H4 (cell line): ENCODE data around the gene MZT2B. TPM values are rescaled to one million over a fixed set of nuclear protein-coding genes. Genes with fewer than 3 reads are reported as not detected.
"Not testable (repeated sequence)": the region's sequence is repeated elsewhere in the genome, so short reads cannot be mapped to it uniquely, and the experiment has no call there.

Experiments
- DNase-seq: peaks from one replicate; pipeline ENCODE4 v3.0.0-alpha.2; 2015; ENCODE audit warnings: low spot score
- total RNA-seq: library from RNA; depleted of rRNA; stranded (reverse); fragments of >200 nt; shearing (Covaris generic); gene quantifications from 2 replicates; pipeline ENCODE4 v1.2.3, GENCODE V29; 2014; rRNA removed

The MZT2B gene
- total RNA-seq, 1 experiment from 2014 or later: 92.1 TPM

DNA sequence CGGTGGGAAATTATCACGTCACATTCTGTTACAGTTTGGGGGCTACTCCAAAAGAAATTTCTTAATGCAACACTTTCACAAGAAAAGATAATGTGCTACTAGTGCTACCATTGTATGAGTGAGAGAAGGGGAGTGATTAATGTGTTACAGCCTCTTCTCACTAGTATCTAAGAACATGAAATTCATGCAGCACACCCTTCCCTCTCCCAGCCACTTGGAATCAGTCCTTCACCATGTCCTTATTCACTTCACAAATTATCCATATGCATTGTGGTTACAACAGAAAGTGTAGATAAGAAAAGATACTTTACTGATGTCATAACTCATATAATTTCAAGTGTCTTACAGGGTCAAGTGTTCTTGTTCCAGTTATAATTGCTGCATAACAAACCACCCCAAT lies 37.1 kb downstream of the MZT2B start:
- DNase-seq: not testable (repeated sequence)

GRCh38 chr2:130220505-130220904 lies 38.4 kb downstream of the MZT2B start:
- not testable (repeated sequence) for DNase-seq

- DNase-seq: not testable (repeated sequence)
Observed at GRCh38 chr2:130222523-130222922, 40.5 kb downstream of the MZT2B start.

DNA sequence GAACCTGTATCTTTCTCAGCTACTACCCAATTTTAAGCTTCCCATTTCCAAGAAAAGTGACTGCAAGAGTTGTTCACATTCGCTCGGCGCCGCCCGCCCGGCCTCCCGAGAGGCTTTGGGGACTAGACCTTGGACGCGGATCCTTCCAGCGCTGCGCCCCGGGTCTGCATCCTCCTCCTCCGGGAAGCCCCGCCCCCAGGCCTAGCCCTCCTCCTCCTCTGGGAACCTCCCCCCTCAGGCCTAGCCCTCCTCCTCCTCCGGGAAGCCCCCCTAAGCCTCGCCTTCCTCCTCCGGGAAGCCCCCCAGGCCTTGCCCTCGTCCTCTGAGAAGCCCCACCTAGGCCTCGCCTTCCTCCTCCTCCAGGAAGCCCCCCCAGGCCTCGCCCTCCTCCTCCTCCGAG lies 45.9 kb downstream of the MZT2B start:
- DNase-seq: not testable (repeated sequence)

DNA sequence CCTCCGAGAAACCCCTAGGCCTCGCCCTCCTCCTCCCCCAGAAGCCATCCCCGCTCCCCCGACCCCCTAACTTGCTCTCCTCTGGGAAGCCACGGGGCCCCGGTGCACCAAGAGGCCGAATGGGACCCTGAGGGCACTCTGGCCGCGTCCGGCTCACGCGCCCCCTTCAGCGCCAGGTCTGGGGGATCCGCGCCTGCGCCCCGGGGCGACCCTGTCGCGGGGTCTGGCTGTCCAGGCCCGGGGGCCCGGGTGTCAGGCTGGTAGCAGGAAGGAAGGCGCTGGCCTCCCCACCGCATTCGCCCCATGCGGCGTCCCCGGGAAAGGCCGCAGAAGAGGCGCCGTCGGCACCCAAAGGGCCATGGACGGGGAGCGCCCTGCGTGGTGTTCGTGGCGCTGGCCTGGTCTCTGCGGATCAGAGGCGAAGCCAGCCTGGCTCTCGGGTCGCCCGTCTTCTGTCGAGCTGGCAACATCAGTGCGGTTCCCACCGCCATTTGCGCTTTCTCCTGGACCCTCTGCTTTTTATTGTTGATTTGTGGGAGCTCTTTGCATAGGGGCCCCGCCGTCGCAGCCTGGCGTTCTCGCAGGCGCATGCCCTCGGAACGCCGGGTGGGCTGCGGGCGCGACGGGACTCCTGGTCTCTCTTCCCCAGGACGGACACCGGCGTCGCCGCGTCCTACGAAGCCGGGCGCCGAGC lies 46.6 kb downstream of the MZT2B start:
- DNase-seq: not testable (repeated sequence)

- not testable (repeated sequence) for DNase-seq
Observed at GRCh38 chr2:130229161-130229510, 47.1 kb downstream of the MZT2B start.

- not testable (repeated sequence) for DNase-seq
Observed at GRCh38 chr2:130230376-130230775, 48.3 kb downstream of the MZT2B start.

GRCh38 chr2:130230907-130231306 lies 48.8 kb downstream of the MZT2B start:
- DNase-seq: not testable (repeated sequence)

DNA sequence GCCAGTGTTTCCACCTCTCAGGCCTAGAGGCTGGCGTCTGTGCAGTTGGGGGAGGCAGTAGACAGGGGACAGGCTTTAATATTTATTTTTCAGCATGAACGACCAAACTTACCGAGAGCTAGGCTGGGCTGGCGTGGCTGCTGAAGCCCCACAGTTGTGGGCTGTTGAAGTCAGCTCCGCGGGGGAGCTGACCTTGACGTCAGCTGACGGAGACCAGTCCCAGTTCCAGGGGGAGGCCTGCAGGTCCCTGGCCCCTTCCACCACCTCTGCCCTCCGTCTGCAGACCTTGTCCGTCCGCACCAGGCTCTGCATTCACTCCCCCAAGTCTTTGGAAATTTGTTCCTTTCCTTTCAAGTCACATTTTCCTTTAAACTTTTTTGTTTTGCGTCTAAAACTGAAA lies 49.6 kb downstream of the MZT2B start:
- DNase-seq: no peak

DNA sequence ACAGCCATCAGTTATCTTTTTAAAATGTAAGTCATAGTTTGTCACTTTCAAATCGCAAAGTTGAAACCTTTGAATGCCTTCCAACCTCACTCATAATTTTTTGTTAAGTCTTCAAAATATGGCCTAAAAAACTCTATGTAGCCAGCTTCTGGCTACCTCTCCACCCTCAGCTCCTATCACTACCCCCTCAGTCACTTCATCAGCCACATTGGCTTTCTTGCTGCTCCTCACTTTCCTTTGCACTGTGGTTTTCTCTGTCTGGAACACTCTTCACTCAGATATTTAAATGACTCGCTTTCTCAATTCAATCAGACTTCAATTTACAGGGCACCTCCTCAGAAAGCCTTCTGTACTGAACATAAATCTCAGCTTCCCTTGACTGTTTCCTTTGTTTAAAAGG lies 51.0 kb downstream of the MZT2B start:
- DNase-seq: not testable (repeated sequence)

DNA sequence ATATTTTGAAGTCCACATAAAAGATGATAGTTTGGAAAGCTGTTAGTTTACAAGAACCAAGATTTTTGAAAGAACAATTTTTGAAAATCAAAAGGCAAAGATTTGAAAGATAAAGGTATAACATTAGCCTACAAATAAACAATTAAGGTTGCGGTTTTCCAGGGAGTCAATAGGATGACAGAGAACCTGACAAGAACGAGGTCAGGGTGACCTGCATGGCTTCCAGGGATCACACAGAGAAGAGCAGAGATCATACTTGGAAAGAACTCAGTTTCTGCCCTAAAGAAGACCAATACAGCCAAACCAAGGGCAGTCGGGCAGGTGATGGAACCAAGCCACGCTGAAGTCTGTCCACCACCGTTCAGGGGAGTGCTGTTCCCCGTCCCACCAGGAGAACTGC lies 57.5 kb downstream of the MZT2B start:
- not testable (repeated sequence) for DNase-seq

Other genes with a start within 250 kb of the MZT2B start
- gene RAB6C, start 202.6 kb upstream of the MZT2B start, total RNA-seq: not detected in 2 replicates
- gene POTEF, start 53.0 kb upstream of the MZT2B start, total RNA-seq: 1.9 and 2.1 TPM in 2 replicates
- gene CCDC74B, start 37.1 kb upstream of the MZT2B start, total RNA-seq: 13.7 and 49.5 TPM in 2 replicates
- gene SMPD4, start 660 bp upstream of the MZT2B start, total RNA-seq: 17.8 and 20.6 TPM in 2 replicates
- 0.10 TPM in 1 of 2 replicates, not detected in the other for gene TUBA3E, start 16.2 kb downstream of the MZT2B start, total RNA-seq
- gene IMP4, start 160.6 kb downstream of the MZT2B start, total RNA-seq: 110 and 112 TPM in 2 replicates
- gene PTPN18, start 173.8 kb downstream of the MZT2B start, total RNA-seq: 14.1 and 15.7 TPM in 2 replicates